Activated CD4-positive, alpha-beta T cell treated with anti-CD3 and anti-CD28 coated beads, Interleukin-2, amount 50 U/mL, for 1 hour (primary cell): ENCODE measurements around the gene LHX8.
"Not testable (repeated sequence)": the region's sequence is repeated elsewhere in the genome, so short reads cannot be mapped to it uniquely, and the experiment has no call there.

Experiments
- DNase-seq: peaks from one replicate; pipeline ENCODE4 v3.0.0-alpha.2; 2020

Gene LHX8

GRCh38 chr1:75132812-75133619, 1.2 kb upstream of the LHX8 start:
- no peak for DNase-seq

- DNase-seq = no peak
Observed at GRCh38 chr1:75134647-75135572, 722 bp downstream of the LHX8 start.

- DNase-seq = no peak
Observed at GRCh38 chr1:75135573-75136194, 1.5 kb downstream of the LHX8 start.

GRCh38 chr1:75136195-75136815, 2.1 kb downstream of the LHX8 start:
- no peak for DNase-seq

GRCh38 chr1:75136921-75137641, 2.9 kb downstream of the LHX8 start:
- DNase-seq = no peak

GRCh38 chr1:75152092-75152491, 17.9 kb downstream of the LHX8 start:
- no peak for DNase-seq

DNA sequence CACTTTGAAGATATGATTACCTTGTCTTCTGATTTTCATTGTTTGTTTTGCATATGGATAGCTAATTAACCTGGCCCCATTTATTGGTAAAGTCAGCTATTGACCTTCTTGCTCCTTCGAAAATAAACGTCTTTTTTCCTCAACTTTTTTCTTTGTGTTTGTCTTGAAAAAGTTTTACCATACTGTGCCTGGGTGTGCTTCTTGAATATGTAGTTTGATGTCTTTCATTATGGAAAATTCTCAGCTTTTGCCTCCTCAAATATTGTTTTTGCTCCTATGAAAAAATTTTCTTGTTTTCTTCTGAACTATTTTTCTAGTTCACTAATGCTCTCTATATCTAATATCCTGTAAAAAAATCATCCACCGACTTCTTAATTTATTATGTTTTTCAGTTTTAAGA, 25.0 kb downstream of the LHX8 start:
- DNase-seq = no peak

GRCh38 chr1:75165264-75165663, 31.1 kb downstream of the LHX8 start:
- DNase-seq = no peak

DNA sequence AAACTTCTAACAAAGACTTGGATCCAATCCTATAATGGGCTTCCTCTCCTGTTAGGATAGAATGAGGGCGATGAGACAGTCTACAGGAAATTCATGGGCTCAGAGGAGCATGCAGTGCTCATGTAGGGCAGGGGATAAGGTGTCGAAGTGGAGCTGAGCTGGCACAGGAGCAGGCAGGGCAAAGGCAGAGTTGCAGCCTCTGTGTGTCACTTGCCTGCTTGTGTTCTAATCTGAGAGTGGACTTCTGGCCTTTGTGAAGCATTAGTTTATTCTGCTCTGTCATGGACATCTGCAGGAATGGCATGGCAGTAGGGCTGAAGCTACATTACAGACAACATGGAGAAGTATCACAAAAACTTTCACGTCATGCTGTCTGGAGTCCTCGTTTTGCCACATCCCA, 32.6 kb downstream of the LHX8 start:
- DNase-seq = no peak

DNA sequence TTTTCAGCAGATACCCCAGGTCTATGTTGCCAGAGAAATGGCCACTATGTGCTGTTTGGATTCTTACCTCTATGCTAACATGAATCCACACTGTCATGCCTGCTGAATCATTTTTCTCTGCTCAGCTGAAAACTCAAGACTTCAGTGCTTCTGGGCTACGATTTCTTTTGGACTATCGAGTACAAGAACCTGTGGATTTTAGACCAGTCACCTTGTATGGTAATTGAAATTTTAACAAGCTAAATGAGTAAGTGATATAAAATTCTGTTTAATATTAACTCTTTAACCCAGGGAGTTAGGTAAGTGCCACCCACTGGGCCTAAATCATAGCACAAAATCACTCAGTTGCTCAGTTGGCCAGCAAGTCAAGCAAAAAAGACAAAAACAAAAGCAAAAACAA, 35.8 kb downstream of the LHX8 start:
- DNase-seq = no peak

DNA sequence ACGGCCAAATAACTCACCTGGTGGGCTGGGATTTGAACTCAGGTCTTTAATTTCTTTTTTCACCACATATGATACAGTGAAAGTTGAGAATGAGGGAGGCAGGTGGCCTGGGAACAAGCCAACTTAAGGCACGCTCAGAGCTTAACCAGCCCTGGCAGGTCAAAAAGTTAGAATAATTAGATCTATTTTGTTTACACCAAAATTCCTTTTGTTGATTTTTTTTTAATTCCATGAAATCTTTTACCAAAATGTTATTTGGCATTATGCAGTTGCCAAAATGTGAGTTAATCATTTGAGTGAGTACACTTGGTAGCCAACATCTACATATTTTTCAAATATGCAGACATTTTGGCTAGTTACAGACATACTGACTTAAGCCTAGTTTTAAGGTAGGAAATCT, 36.8 kb downstream of the LHX8 start:
- DNase-seq = no peak

DNA sequence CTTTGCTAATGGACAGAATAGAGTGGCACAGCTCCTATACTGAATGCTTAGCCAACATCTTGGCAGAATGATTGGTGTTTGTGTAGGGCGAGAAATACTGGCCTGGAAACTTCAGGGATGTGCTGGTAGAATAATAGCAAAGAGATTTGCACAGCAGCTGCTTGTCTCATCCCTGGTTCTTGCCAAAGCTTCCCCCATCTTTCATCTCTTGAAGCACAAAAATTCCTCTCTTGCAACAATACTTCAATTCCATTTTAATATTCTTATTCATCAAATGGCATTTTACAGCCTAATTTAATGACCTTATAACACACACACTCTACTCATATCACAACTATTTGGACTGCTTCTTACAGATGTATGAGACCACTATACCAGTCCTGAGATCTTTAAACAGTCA, 37.7 kb downstream of the LHX8 start:
- no peak for DNase-seq

DNA sequence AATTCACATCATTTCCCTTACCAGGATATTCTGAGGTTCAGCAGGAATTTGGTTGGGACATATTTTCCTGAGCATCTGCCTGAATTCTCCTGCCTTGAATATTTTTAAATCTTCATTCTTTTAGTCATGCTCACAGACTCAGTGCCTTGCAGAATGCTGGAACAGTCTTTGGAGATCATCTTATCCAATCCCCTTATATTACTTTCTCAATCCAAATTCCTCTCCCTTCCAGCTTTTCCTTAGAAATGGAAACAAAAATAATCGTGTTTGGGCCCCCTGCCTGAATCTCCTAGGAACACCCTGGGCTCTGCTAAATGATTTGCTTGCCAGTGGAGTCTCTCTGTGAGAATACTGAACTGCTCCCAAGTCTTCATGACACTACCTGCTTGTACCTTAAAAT, 38.4 kb downstream of the LHX8 start:
- no peak for DNase-seq

DNA sequence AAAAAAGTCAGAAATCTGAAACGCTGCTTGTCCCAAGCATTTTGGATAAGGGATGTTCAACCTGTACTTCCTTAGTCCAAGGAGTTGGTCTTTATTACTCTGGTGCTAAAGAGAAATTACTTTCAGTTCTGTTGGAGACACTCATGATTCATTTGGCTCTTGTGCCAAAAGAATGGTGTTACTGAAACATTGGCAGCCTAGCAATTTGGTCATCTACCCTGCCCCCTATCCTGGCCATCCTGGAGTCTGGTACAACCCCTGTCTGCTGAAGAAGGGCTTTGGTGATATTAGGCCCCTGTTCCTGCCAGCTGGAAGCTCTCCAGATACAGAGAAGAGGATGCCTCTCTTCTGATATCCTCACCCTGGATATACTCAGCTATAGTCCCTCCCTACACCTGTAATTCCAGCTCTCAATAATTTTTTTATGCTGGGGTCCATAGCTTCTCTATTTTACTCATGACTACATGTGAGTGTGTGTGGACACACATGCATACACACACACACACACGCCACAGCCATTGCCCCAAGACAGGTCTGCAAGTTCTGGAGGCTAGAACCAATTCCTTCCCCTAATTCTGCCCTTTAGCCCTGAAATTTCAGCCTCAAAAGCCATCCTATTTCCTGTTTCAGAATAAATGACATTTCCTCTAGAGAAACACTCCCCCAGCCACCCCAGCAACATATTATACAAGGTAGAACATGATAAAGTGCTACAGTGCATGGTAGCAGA, 40.0 kb downstream of the LHX8 start:
- no peak for DNase-seq

- not testable (repeated sequence) for DNase-seq
Observed at GRCh38 chr1:75181214-75181955, 47.2 kb downstream of the LHX8 start.

DNA sequence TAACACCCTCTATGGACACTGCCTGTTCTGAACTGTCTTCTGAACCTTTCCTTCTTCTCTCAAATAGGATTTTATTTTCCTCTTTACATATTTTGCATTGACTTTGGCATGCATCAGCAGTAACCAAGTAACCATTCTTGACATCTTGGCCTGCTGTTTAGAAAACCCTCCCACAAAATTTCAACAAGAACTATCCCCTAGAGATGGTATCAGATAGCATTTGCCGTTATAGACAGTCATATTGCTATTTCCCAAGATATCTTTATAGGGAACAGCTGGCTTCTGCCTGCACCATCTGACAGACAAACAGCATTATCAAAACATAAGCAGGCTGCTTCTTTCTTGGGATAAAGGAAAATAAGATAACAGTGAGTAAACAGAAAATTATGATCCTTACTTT, 54.7 kb downstream of the LHX8 start:
- no peak for DNase-seq

DNA sequence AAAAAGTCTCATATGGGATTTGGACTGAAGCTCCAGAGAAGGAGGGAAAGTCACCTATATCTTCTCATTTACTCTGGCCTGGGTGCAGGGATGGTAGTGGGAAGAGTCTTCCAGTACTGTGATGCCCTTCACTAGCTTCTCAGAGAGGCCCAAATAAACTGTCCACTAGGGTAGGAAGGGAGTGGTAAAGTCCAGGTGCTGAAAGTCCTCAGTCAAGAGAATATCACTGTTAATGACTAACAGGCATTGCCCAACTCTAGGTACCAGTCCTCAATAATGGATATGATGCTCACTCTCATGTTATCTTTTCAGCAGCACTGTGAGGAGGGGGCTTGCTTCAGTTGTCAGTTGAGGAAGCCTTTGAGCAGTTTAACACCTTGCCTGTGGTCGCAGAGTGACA, 64.0 kb downstream of the LHX8 start:
- no peak for DNase-seq

DNA sequence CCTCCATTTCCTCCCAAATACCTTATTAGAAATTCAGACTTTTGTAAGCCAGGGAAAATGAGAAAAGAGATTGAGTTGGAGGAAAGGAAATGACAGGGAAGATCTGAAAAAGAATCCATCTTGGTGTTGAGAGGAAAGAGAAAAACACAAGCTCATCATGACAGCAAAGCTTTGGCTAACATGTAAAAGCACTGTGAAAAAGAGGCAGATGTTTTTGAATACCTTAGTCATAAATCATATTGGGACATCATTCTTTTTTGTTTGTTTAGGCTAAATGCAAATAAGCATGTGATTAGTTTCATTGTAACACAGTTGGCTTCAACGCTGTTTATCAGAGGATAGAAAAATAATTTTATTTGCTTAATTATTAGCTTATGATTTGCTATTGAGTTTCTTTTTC, 64.6 kb downstream of the LHX8 start:
- DNase-seq = no peak

- no peak for DNase-seq
Observed at GRCh38 chr1:75202751-75203150, 68.6 kb downstream of the LHX8 start.

- DNase-seq = no peak
Observed at GRCh38 chr1:75203415-75204277, 69.5 kb downstream of the LHX8 start.
